GM19023 (cell line): Measurements from ENCODE around the gene SLC52A1.
"Not testable (repeated sequence)": the region's sequence is repeated elsewhere in the genome, so short reads cannot be mapped to it uniquely, and the experiment has no call there.

Source experiments
- ATAC-seq: cut with Tn5 transposase; IDR thresholded peaks from one replicate; pipeline ENCODE4 v1.9.1; 2021; ENCODE audit warnings: mild to moderate bottlenecking, moderate library complexity; ENCODE audit not compliant: unreplicated experiment

Gene SLC52A1

GRCh38 chr17:5031365-5032082, 3.7 kb downstream of the SLC52A1 start:
- peak; percentile 50 for ATAC-seq

DNA sequence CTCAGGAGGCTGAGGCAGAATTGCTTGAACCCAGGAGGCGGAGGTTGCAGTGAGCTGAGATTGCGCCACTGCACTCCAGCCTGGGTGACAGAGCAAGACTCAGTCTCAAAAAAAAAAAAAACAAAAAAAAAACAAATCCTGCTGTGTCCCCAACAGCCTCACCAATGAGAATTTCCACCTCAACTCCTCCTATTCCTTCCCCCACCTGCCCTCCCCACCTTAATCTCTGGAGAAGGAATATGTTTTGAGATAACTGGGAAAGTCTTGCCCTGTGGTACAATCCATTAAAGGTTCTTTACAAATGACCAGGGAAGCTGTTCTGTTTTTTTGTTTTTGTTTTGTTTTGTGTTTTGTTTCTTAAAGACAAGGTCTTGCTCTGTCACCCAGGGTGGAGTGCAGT, 5.1 kb downstream of the SLC52A1 start:
- ATAC-seq, result not testable (repeated sequence)

GRCh38 chr17:5027916-5028315, 7.3 kb downstream of the SLC52A1 start:
- ATAC-seq, result no peak

DNA sequence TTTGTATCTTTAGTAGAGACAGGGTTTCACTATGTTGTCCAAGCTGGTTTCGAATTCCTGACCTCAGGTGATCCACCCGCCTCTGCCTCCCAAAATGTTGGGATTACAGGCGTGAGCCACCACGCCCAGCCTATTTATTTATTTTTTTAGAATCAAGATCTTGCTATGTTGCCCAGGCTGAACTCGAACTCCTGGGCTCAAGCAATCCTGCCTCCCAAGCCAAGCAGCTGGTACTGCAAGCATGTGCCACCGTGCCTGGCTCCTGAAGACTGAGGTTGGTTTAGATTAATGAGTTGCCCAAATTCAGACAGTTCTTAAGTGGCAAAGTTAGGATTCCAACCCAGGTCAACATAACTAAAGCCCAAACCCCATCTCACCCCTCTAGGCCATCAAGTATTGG, 7.9 kb downstream of the SLC52A1 start:
- ATAC-seq, result no peak

DNA sequence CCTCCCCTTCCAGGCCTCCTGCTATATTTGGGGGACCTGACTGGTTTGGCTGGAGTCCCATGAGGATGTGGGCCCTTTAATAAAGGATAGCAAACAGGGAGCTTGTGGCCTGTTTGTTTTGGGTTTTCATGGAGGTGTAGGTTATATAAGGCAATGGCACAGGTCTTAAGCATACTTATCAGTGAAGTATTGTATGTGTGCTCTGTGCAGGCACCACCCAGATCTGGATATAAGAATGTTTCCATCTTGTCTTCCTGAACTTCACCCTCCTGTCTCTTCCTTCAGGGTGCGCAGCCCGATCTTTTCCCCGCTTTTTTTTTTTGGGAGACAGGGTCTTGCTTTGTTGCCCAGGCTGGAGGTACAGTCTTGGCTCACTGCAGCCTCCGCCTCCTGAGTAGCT, 10.6 kb downstream of the SLC52A1 start:
- ATAC-seq, result no peak

- no peak for ATAC-seq
Observed at GRCh38 chr17:5023588-5024147, 11.6 kb downstream of the SLC52A1 start.

- no peak for ATAC-seq
Observed at GRCh38 chr17:5022171-5022711, 13.0 kb downstream of the SLC52A1 start.

DNA sequence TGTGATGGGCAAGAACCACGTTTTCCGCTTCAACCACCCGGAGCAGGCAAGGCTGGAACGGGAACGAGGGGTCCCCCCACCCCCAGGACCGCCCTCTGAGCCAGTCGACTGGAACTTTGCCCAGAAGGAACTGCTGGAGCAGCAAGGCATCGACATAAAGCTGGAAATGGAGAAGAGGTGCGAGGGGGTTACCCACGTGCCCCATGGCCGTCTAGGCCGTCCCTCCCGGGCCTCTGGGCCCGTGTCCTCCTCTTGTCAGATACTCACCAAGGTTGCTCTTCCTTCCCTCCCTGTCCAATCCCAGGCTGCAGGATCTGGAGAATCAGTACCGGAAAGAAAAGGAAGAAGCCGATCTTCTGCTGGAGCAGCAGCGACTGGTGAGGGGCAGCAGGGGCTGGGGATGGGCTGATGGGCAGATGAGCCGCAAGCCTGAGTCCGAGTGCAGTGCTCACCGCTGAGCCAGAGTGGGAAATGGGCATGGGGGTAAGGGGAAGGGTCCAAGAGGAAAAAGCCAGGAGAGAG, 14.7 kb downstream of the SLC52A1 start:
- no peak for ATAC-seq

GRCh38 chr17:5019475-5019956, 15.7 kb downstream of the SLC52A1 start:
- no peak for ATAC-seq

GRCh38 chr17:5014357-5014756, 20.9 kb downstream of the SLC52A1 start:
- no peak for ATAC-seq

DNA sequence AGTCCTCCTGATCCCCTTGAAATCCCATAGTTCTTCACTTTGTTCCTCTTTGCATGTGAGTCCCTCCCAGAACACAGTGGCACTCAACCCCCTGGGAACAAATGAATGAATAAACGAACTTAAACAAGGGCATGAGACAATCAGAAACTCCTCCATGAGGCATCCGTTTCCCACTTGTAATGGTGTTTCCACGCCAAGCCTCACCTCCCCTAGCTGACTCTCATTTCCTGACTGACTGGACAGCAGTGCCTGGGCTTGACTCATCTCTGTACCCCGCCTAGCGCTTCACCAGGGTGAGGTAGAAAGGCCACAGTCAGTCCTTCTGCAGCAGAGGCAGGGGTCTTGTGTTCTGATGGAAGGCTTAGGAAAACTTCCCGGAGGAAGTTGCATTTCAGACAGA, 23.3 kb downstream of the SLC52A1 start:
- no peak for ATAC-seq

DNA sequence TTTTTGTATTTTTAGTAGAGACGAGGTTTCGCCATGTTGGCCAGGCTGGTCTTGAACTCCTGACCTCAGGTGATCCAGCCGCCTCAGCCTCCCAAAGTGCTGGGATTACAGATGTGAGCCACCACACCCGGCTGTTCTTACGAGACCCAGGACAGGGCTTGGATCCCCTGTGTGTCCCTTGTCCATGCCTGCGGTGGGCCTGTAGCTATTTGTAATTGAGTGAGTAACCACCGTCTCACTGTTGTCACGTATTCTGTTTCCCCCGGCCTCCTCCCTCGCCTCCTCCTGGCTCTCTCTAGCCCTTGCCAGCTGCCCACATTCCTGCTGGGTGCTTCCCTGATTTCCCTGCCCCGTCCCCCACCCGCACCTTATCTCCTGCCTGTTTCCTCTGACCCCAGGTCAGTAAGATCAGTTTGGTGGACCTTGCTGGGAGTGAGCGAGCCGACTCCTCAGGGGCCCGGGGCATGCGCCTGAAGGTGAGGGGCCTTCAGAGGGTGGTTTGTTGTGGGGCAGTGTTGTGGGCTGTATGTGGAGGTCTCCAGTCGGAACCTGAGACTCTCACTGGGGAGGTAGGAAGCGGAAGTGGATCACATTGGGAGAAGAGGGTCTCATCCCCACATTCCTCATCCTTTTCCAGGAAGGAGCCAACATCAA, 31.9 kb downstream of the SLC52A1 start:
- ATAC-seq, result no peak

DNA sequence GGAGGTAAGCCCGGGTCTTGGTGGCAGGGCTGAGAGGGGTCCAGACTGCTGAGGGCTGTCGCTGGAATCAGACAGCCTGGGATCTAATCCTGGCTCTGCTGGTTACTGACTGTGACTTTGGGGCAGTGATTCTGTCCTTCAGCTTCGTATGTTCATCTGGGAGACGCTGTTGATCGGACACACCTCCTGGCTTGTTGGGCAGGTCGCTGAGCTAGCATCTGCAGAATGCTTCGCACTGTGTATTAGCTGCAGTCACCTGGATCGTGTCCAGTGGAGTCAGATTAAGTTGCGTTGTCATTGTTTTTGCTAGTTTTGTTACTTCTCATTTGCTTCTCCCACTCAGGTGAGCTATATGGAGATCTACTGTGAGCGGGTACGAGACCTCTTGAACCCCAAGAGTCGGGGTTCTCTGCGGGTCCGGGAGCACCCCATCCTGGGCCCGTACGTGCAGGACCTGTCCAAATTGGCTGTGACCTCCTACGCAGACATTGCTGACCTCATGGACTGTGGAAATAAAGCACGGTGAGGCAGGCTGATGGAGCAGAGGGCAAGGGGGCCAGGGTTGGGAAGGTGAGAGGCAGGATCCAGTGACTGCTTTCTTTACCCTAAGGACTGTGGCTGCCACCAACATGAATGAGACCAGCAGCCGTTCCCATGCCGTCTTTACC, 33.0 kb downstream of the SLC52A1 start:
- ATAC-seq, result no peak

GRCh38 chr17:5000237-5000639, 35.0 kb downstream of the SLC52A1 start:
- no peak for ATAC-seq

DNA sequence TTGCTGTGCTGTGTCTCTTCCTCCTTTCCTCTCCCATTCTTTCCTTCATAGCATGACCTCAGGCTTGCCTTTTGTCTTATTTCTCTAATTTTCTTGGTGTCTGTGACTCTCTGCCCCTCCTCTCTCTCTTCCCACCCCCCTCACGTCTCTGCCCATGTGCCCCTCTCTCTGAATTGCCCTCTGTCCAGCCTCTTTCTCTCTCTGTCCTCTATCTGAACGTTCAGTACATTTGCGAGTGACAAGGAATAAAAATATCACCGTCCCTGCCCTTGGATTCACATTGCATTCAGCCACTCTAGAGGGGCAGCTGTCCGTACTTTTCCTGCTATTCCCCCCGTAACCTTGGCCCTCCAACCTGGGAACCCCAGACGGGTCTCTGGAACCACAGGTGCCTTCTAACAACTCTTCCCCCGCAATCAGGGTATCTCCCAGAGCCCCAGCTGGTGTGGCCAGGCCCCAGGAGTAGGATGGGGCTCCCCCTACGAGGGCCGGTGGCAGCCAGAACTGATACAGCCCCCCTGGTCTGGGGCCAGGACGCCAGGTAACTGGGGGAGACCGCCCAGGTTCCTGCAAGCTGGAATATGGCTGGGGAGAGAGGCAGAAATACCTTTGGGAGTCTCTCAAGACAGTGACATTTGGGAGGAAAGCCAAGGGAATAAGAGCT, 35.7 kb downstream of the SLC52A1 start:
- no peak for ATAC-seq

- ATAC-seq, result no peak
Observed at GRCh38 chr17:4998732-4999429, 36.3 kb downstream of the SLC52A1 start.

DNA sequence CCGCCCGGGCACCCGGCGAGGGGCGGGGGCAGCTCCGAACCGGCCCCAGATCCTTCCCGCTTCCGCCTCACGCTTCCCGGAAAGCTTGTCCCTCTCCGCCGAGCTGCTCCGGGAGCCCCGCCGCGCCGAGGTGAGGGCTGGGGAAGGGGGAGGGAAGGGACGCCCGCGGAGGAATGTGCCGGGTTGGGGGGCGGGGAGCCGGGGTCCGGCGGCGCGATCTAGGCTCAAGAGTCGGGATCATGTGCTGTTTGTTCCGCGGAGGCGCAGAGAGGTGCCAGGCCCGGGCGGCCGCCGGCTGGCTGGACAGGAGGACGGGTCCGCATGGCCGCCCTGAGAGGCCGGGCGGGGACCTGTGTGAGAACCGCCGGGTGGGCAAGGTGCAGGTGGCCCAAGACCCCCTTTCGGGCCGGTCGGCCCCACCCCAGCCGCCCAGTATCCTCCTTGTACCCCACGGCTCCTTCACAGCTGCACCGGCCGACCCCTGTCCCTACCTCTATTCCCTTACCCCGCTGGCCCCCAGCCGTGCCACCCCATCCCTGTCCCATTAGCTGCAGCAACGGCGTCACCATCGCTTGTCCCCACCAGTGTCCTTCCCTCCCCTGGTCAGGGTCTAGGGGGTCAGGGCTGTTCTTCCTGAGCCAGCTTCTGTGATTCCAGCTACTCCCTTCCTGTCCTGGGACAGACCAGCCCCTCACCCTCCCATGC, 37.0 kb downstream of the SLC52A1 start:
- ATAC-seq, result no peak

DNA sequence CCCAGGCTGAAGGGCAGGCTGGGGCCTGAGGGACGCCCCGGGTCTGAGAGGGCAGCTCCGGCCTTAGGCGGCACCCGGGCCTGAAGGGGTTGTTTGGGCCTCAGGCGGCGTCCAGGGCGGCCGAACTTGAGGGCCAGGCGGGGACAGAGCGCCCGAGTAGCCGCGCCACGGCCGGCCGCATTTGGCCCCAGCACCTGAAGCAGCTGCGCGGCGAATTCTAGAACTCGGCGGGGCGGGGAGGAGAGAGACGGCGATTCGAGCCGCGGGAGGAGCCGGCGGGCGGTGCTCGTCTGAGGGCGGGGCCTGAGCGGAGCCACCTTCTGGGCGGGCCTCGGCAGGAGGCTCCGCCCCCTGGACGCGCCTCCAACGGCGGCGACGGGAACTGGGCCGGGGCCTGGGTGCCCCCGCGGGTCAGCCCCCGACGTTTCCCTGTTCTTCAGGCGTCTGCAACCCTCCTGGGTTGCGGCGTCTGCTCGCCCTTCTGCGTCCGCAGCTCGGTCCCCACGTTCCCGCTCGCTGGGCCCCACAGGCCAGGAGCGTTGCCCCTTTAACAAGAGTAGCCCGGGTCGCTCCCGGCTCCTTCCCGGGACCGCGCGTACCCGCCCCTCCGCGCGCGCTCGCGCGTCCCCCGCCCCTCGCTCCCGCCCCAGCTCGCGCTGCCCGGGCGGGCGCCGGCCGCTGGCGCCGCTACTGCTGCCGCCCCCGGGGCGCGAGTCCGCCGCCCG, 37.8 kb downstream of the SLC52A1 start, which contains the start of the genes INCA1 and KIF1C:
Gene INCA1, minus strand, starts transcription at position 221 of the 725 bp plus-strand sequence. CDS start 3,085 bp downstream, outside the sequence.
Gene KIF1C, plus strand, starts transcription at position 649 of the 725 bp plus-strand sequence. CDS start 2,297 bp downstream, outside the sequence.
- peak; percentile 86 for ATAC-seq
